Measurements from ENCODE around the gene RFX5. TPM values are rescaled to one million over a fixed set of nuclear protein-coding genes. Genes with fewer than 3 reads are reported as not detected.

Gene RFX5
- total RNA-seq, 1 donor from 2014 or later: 29.2 TPM

DNA sequence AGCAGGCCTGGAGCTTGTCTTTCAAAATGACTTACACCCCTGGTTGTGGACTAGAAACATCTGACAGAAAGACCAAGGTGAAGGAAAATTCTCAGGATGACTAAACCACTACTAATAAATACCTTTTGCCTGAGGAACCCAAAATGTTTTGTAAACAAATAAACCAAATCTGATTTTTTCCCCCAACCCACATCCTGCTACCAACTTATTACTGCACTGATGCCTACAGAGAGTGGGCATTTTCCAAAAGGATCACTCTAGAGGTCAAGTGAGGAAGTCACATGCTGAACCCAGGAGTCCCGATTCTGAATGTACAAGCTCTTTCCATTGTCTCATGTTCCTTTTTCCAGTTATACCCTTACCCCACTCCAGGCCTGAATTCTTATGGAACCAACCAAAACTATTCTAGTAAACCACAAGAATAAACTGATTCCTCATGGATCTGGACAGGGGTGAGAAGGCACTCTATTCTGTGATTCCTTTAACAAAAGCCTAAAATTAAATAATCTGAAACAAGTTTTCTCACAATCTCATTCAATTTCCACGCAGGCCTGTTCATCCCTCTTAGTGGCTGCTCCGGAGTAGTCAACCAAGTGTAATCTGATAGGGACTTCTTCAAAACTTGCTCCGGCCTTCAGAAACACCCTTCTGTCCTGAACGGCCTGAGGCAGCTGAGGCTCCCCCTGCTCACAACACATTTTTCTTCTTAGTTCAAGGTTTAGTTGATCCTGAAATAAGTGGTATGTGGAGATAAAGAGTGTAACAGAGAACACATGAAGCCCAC lies 21.2 kb downstream of the RFX5 start:
- DNase-seq (ENCODE audit: low spot score): no peak

- no peak for DNase-seq (ENCODE audit: low spot score)
Observed at GRCh38 chr1:151325231-151325630, 21.8 kb downstream of the RFX5 start.

DNA sequence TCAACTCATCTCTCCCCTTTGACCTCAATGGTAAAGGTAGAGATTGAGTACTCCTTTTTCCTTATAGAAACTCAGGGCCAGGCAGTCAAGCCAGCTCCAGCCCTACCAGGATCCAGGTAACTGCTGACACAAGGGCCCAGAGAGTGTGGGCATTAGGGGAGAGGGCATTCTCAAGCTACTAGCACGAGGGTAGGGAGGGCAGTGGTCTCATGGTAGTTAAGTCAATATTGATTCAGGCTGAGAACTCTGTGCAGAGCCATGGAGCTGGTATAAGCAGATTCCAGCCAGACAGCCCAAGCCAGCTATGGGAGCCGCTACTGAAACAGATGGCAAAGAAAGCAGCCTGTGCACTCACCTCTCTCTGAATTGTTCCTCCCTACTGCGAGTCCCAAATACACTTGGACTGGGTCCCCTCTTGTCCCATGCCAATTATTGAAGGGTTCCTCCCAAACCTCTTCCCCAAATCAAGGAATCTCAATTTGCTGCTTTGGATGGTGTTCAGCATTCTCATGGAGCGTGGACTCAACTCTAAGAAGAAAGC lies 22.6 kb downstream of the RFX5 start:
- DNase-seq (ENCODE audit: low spot score): no peak

GRCh38 chr1:151318975-151319374 lies 28.1 kb downstream of the RFX5 start:
- DNase-seq (ENCODE audit: low spot score): no peak

DNA sequence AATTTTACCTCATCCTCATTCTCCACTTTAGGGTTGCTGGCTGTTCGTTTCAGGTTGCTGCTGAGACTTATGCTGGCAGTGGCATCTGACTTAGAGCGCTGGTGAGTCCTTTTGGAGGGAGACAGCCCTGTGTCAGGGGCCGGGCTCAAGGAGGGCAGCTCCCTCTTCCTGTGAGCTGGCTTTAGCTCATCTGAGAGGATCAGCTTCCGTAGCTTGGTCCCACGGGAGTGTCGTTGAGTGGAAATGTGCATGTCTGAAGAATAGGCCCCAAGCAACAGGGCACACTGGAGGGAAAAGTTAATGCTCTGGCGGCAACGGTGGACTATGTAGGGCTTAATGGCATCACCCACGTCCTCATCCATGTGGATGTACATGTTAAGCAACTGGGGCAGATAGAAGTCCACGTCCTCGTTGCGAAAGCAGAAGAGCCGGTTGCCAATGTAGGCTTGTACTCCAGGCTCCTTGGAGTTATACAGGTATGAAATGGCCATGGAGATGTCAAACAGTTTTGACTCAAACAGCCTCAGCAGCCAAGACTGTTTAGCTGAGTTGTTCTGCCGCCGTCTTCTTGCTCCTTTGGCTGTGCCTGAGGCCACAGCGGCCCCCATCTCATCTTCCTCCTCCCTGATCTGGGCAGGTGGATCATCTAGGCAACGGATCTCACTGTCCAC lies 31.4 kb downstream of the RFX5 start:
- DNase-seq (ENCODE audit: low spot score): no peak

GRCh38 chr1:151314137-151314875 lies 32.7 kb downstream of the RFX5 start:
- no peak for DNase-seq (ENCODE audit: low spot score)

- no peak for DNase-seq (ENCODE audit: low spot score)
Observed at GRCh38 chr1:151313501-151313900, 33.6 kb downstream of the RFX5 start.

GRCh38 chr1:151312826-151313225 lies 34.2 kb downstream of the RFX5 start:
- no peak for DNase-seq (ENCODE audit: low spot score)

GRCh38 chr1:151312411-151312810 lies 34.6 kb downstream of the RFX5 start:
- no peak for DNase-seq (ENCODE audit: low spot score)

DNA sequence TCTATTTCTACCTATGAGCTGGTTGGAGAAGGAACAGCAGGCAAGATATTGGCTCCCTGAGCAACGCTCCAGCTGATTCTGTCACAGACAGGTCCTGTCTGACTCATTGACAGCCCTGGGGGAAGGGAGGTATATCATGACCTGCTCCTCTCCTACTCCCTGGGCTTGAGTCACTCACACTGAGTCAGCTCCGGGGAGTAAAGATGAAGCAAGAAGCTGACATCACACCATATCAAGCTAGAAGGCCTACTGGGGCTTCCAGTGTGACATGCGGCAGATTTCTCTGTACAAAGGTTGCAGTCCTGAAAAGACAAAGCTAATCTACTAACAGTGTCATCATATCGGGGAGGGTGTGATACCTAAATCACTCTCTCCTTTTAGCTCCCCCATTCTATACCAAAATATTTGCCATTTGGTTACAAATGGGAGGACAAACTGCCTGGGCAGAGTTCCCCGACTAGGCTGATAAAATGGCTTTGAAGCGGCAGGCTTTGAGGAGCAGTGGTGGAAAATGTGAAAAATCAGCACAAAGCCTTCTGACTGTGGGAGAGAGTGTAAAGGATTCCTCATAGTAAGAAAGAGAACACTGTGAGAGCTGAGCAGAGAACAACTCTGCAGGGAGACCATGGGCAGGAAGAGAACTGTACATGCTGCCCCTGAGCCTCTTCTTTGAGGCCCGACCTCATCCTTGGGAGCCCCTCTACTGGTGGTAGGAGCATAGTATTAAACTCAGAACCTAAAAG lies 35.3 kb downstream of the RFX5 start:
- DNase-seq (ENCODE audit: low spot score): no peak

DNA sequence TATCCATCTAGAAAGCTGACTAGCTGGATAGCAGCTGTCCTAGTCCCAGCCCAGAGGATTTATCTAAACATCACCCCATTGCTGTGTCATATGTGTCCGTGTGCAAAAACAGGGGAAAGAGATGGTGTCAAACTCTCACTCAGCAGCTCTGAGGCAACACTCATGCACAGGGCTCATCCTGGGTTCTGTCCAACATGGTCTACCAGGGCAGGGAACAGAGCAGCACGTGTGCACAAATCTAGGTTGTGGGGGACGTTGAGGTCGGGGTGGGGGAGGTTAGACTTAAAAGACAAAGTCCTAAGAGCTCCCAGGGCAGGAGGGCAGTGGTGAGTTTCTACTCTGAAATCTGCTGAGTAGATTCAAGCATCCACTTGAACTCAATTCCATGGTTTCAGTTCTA lies 36.0 kb downstream of the RFX5 start:
- DNase-seq (ENCODE audit: low spot score): no peak

DNA sequence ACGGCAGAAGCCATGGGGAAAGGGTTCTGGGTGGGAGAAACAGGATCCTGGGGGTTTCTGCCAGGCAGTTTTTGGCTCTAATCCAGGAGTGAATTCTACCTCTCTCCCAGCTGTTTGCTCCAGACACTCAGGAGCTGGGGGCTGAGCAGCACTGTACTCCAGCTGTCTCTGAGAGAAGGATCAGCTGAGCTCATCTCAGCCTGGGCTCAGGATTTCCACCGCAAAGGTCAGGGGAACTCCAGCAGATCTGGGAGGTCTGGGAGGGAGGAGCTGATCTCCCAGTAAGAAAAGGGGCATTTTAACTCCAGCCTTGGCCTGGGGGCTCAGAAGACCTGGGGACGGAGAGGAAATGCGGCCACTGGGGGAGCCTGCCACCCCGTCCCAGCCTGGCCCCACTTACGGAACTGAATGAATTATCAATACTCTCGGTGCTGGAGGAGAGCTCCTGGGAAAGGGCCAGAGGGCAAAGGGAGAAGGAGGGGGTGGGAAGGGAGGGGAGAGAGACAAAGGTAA lies 37.2 kb downstream of the RFX5 start:
- no peak for DNase-seq (ENCODE audit: low spot score)

- DNase-seq (ENCODE audit: low spot score): no peak
Observed at GRCh38 chr1:151294742-151295462, 52.1 kb downstream of the RFX5 start.

DNA sequence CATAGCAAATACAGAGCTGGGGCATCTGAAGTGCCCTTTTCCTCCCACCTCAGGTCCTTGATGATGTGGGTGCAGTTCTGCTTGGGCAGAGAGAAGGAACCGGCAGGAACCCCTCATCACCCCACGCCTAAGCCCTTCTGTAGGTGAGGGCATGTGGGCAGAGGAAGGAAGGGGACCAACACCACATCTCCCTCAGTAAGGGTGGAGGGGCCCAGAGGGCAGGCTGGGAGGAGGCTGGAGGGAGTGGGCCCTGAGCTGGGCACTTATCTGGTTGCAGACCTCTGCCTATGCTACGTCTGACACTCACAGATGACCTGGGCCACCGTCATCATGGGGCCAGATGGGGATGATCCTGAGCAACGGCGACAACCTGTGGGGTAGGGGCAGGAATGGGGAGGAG lies 54.0 kb downstream of the RFX5 start:
- DNase-seq (ENCODE audit: low spot score): no peak

- DNase-seq (ENCODE audit: low spot score): no peak
Observed at GRCh38 chr1:151292207-151293030, 54.6 kb downstream of the RFX5 start.

DNA sequence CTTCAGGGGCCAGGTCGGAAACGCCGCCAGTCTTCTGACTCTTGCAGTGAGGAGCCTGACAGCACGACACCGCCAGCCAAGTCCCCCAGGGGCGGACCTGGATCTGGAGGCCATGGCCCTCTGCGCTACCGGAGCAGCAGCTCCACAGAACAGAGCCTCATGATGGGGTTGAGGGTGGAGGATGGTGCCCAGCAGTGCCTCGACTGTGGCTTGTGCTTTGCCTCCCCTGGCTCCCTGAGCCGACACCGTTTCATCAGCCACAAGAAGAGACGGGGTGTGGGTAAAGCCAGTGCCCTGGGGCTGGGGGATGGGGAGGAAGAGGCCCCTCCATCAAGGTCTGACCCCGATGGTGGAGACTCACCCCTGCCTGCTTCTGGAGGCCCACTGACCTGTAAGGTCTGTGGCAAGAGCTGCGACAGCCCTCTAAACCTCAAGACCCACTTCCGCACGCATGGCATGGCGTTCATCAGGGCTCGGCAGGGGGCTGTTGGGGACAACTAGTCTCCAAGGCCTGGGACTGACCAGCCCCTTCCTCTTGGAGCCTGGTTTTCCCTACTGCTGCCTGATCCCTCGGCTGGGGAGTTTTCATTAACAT lies 56.2 kb downstream of the RFX5 start:
- no peak for DNase-seq (ENCODE audit: low spot score)

Measured in mesenteric fat pad (tissue), 1 donor.